Vagina (tissue), 2 donors: ENCODE results near the gene DDR2.

Experiments
- CTCF ChIP-seq, 3 experiments: fragments of 450-650 bp in 2 of 3; fragments of 200-600 bp in 1 of 3; sonication (generic) in 1 of 3; IDR thresholded peaks; one replicate each; pipeline ENCODE4 v1.5.1; 2017 to 2019; ENCODE audit warnings: antibody characterized with exemption in 3 of 3, mild to moderate bottlenecking in 2 of 3, moderate library complexity in 2 of 3
- POLR2A ChIP-seq, 2 donors: fragments of 450-650 bp; IDR thresholded peaks; one replicate each; pipeline ENCODE4 v1.6.1; 2017; ENCODE audit warnings: antibody characterized with exemption in 2 of 2, mild to moderate bottlenecking in 2 of 2, moderate library complexity in 2 of 2

DNA sequence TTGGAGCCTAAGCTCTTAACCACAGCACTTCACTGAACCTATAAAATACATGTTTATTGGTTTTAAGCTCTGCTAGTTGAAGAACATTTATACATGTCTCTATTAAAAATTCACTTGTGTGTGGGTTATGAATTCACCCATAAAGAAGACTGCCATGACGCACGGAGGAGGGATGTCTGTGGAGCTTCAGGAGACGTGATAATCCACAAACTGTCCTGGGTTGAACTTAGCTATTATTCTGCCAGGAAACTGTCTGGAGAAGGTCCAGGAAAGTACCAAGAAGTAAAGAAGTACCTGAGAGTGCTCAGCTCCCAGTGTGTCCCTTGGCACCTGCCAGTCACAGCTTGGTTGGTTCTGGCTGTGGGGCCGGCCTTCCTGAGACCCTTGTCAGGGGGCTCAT is 56.3 kb downstream of the DDR2 start:
- TF ChIP-seq POLR2A (IDR thresholded peaks at IDR 0.05) (no peak), CTCF (IDR thresholded peaks at IDR 0.05) (no peak)
